ENCODE measurements around the gene TAF1C. TPM values are rescaled to one million over a fixed set of nuclear protein-coding genes. Genes with fewer than 3 reads are reported as not detected.

The TAF1C gene
- total RNA-seq, 1 experiment from 2014 or later = 31.9 TPM

DNA sequence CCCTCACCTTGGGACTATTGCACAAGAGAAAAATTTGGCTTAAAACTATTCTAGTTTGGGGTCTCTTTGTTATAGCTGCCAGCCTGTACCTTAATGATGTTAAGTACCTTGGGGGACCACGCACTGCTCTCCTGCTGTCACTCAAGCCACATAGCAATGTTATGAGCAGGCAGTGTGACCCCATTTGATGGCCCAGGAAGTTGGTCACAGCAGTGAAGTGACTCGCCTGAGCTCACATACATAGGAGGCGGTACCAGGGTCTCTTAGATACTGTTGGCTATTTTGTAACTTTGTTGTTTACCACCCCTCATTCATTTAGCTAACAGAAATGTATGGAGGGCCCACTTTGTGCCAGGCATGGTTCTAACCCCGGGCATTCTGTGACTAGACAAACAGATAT lies 36.6 kb upstream of the TAF1C start:
- Histone ChIP-seq H3K27ac (ENCODE audit: low read length) (no peak overlapping the region), H3K9me3 (ENCODE audit: control insufficient read depth, insufficient read depth, low read depth, low read length) (no peaks in the 10 kb centered on the region), H3K36me3 (ENCODE audit: control insufficient read depth, insufficient read depth, low read length) (no peaks in the 10 kb centered on the region), H3K27me3 (ENCODE audit: control insufficient read depth, insufficient read depth, low read length) (no peaks in the 10 kb centered on the region), H3K4me1 (ENCODE audit: control insufficient read depth, insufficient read depth, low read length) (peaks cover 10% of the 10 kb centered on the region; the same call in 1 of the 2 replicates), H3K4me3 (ENCODE audit: low read depth in 2 of 2, low read length in 2 of 2) (no peak overlapping the region)
- ChIA-PET POLR2A (no interaction called here), CTCF (no interaction called here)
- intact Hi-C loops (cut with micrococcal nuclease; ENCODE audit: unreplicated experiment) (no loop called here), in situ Hi-C loops (cut with HindIII; ENCODE audit: low pct_unique_long_range_greater_than_20kb, low sequenced_read_pairs) (no loop called here)
- TF ChIP-seq TCF7L2 (IDR thresholded peaks at IDR 0.05; ENCODE audit: low read depth, low read length) = no peak
- TF ChIP-seq, protein P1, sequence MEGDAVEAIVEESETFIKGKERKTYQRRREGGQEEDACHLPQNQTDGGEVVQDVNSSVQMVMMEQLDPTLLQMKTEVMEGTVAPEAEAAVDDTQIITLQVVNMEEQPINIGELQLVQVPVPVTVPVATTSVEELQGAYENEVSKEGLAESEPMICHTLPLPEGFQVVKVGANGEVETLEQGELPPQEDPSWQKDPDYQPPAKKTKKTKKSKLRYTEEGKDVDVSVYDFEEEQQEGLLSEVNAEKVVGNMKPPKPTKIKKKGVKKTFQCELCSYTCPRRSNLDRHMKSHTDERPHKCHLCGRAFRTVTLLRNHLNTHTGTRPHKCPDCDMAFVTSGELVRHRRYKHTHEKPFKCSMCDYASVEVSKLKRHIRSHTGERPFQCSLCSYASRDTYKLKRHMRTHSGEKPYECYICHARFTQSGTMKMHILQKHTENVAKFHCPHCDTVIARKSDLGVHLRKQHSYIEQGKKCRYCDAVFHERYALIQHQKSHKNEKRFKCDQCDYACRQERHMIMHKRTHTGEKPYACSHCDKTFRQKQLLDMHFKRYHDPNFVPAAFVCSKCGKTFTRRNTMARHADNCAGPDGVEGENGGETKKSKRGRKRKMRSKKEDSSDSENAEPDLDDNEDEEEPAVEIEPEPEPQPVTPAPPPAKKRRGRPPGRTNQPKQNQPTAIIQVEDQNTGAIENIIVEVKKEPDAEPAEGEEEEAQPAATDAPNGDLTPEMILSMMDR (IDR thresholded peaks at IDR 0.05) = no peak
- no peak for TF ChIP-seq SIN3A (IDR thresholded peaks at IDR 0.05; ENCODE audit: borderline replicate concordance, insufficient read depth, low read depth, low read length)
- no peak for TF ChIP-seq POLR2AphosphoS5 (IDR thresholded peaks at IDR 0.05; ENCODE audit: low read depth, low read length)
- TF ChIP-seq REST (IDR thresholded peaks at IDR 0.05; ENCODE audit: insufficient read depth in 1 of 2, low read depth in 2 of 2, low read length in 1 of 2) = no peak
- BruUV-seq (replicated peaks) = no TSS peak
- DNase-seq (ENCODE audit: low read depth, low spot score) (no peak), ATAC-seq (no peak)

- ATAC-seq (no peak), DNase-seq (ENCODE audit: low read depth, low spot score) (no peak)
- in situ Hi-C loops (cut with HindIII; ENCODE audit: low pct_unique_long_range_greater_than_20kb, low sequenced_read_pairs) (no loop called here), intact Hi-C loops (cut with micrococcal nuclease; ENCODE audit: unreplicated experiment) (no loop called here)
- Histone ChIP-seq H3K27me3 (ENCODE audit: control insufficient read depth, insufficient read depth, low read length) (no peaks in the 10 kb centered on the region), H3K4me1 (ENCODE audit: control insufficient read depth, insufficient read depth, low read length) (peaks cover 3% of the 10 kb centered on the region; the same call in 1 of the 2 replicates), H3K4me3 (ENCODE audit: low read depth in 2 of 2, low read length in 2 of 2) (no peak overlapping the region), H3K9me3 (ENCODE audit: control insufficient read depth, insufficient read depth, low read depth, low read length) (no peaks in the 10 kb centered on the region), H3K27ac (ENCODE audit: low read length) (no peak overlapping the region), H3K36me3 (ENCODE audit: control insufficient read depth, insufficient read depth, low read length) (no peaks in the 10 kb centered on the region)
- no TSS peak for BruUV-seq (replicated peaks)
- TF ChIP-seq SIN3A (IDR thresholded peaks at IDR 0.05; ENCODE audit: borderline replicate concordance, insufficient read depth, low read depth, low read length) = no peak
- TF ChIP-seq, protein P1 (IDR thresholded peaks at IDR 0.05) = no peak
- TF ChIP-seq REST (IDR thresholded peaks at IDR 0.05; ENCODE audit: insufficient read depth in 1 of 2, low read depth in 2 of 2, low read length in 1 of 2) = no peak
- TF ChIP-seq POLR2AphosphoS5 (IDR thresholded peaks at IDR 0.05; ENCODE audit: low read depth, low read length) = no peak
- TF ChIP-seq TCF7L2 (IDR thresholded peaks at IDR 0.05; ENCODE audit: low read depth, low read length) = no peak
- ChIA-PET CTCF (interaction anchor here (1.0 kb wide), 1 partner anchor 34 kb away, joined by 3 read pairs; the partner anchor contains the start of gene TAF1C), POLR2A (interaction anchor here (0.5 kb wide), 1 partner anchor 10 kb away, joined by 3 read pairs; no protein-coding TSS in a partner anchor)
These were observed 34.0 kb upstream of the TAF1C start for GRCh38 chr16:84220851-84221250.
